H9 (cell line): ENCODE data around the gene CHCHD1. TPM values are rescaled to one million over a fixed set of nuclear protein-coding genes. Genes with fewer than 3 reads are reported as not detected.

ENCODE experiments used
- DNase-seq: peaks from one replicate; pipeline ENCODE4 v3.0.0-alpha.2; 2017
- H2AFZ ChIP-seq: one replicate; pipeline ENCODE4 v1.6.1; 2013; ENCODE audit warnings: mild to moderate bottlenecking, low read length, control low read depth, moderate library complexity
- H2AK5ac ChIP-seq: 2 replicates; pipeline ENCODE4 v1.6.1; 2013; ENCODE audit warnings: low read length, control low read depth, mixed read lengths; ENCODE audit not compliant: insufficient read length
- H2BK120ac ChIP-seq: one replicate; pipeline ENCODE4 v1.6.1; 2013; ENCODE audit warnings: low read depth, mild to moderate bottlenecking, low read length, control low read depth, inconsistent platforms; ENCODE audit not compliant: poor library complexity, severe bottlenecking
- H2BK12ac ChIP-seq: 2 replicates; pipeline ENCODE4 v1.6.1; 2013; ENCODE audit warnings: low read length, control low read depth, mixed read lengths, low read depth; ENCODE audit not compliant: insufficient read length
- H2BK15ac ChIP-seq: 2 replicates; pipeline ENCODE4 v1.6.1; 2013; ENCODE audit warnings: low read depth, low read length, control low read depth
- H2BK20ac ChIP-seq: one replicate; pipeline ENCODE4 v1.6.1; 2013; ENCODE audit warnings: low read depth, mild to moderate bottlenecking, low read length, control low read depth, inconsistent platforms; ENCODE audit not compliant: poor library complexity, severe bottlenecking
- H2BK5ac ChIP-seq: 2 replicates; pipeline ENCODE4 v1.6.1; 2013; ENCODE audit warnings: low read length, control low read depth, mixed read lengths; ENCODE audit not compliant: insufficient read length
- H3K14ac ChIP-seq: 2 replicates; pipeline ENCODE4 v1.6.1; 2013; ENCODE audit warnings: low read length, control low read depth; ENCODE audit not compliant: insufficient read depth
- H3K18ac ChIP-seq: 2 replicates; pipeline ENCODE4 v1.6.1; 2013; ENCODE audit warnings: low read depth, mild to moderate bottlenecking, mixed read lengths, low read length, control low read depth; ENCODE audit not compliant: insufficient read length
- H3K23ac ChIP-seq: 2 replicates; pipeline ENCODE4 v1.6.1; 2013; ENCODE audit warnings: low read length, control low read depth, mixed read lengths, low read depth; ENCODE audit not compliant: insufficient read length
- H3K23me2 ChIP-seq: 2 replicates; pipeline ENCODE4 v1.6.1; 2013; ENCODE audit warnings: low read depth, mild to moderate bottlenecking, mixed read lengths, low read length, control low read depth; ENCODE audit not compliant: insufficient read length, poor library complexity, severe bottlenecking
- H3K27ac ChIP-seq: 2 replicates; pipeline ENCODE4 v1.5.1; 2013; ENCODE audit warnings: low read length, control low read depth, mixed read lengths, low read depth; ENCODE audit not compliant: insufficient read length
- H3K27me3 ChIP-seq: 2 replicates; pipeline ENCODE4 v1.6.1; 2013; ENCODE audit warnings: low read length, control low read depth, inconsistent platforms; ENCODE audit not compliant: insufficient read depth
- H3K4ac ChIP-seq: 2 replicates; pipeline ENCODE4 v1.6.1; 2013; ENCODE audit warnings: low read depth, mild to moderate bottlenecking, control low read depth, inconsistent platforms, low read length, moderate library complexity
- H3K4me1 ChIP-seq: 2 replicates; pipeline ENCODE4 v1.6.1; 2013; ENCODE audit warnings: low read length, control low read depth, inconsistent platforms; ENCODE audit not compliant: insufficient read depth
- H3K4me2 ChIP-seq: 2 replicates; pipeline ENCODE4 v1.6.1; 2013; ENCODE audit warnings: low read length, control low read depth, mixed read lengths; ENCODE audit not compliant: insufficient read length, insufficient read depth
- H3K56ac ChIP-seq: 2 replicates; pipeline ENCODE4 v1.6.1; 2013; ENCODE audit warnings: low read depth, mild to moderate bottlenecking, mixed read lengths, low read length, control low read depth; ENCODE audit not compliant: insufficient read length
- H3K79me1 ChIP-seq: 2 replicates; pipeline ENCODE4 v1.6.1; 2013; ENCODE audit warnings: low read depth, mild to moderate bottlenecking, moderate library complexity, low read length, control low read depth, inconsistent platforms; ENCODE audit not compliant: insufficient read depth, poor library complexity, severe bottlenecking
- H3K79me2 ChIP-seq: 2 replicates; pipeline ENCODE4 v1.6.1; 2013; ENCODE audit warnings: low read length, control low read depth, inconsistent platforms; ENCODE audit not compliant: insufficient read depth
- H3K9ac ChIP-seq: 2 replicates; pipeline ENCODE4 v1.6.1; 2013; ENCODE audit warnings: low read length, control low read depth, mixed read lengths; ENCODE audit not compliant: insufficient read length; ENCODE audit errors: extremely low read depth
- H3K9me3 ChIP-seq: one replicate; pipeline ENCODE4 v1.6.1; 2013; ENCODE audit warnings: low read depth, low read length, inconsistent platforms; ENCODE audit not compliant: control insufficient read depth
- H3T11ph ChIP-seq: one replicate; pipeline ENCODE4 v1.6.1; 2013; ENCODE audit warnings: mild to moderate bottlenecking, low read length, control low read depth, inconsistent platforms
- H4K20me1 ChIP-seq: one replicate; pipeline ENCODE4 v1.6.1; 2013; ENCODE audit not compliant: control insufficient read depth, insufficient read length, insufficient read depth
- H4K5ac ChIP-seq: 2 replicates; pipeline ENCODE4 v1.6.1; 2013; ENCODE audit warnings: low read depth, mild to moderate bottlenecking, mixed read lengths, low read length, control low read depth; ENCODE audit not compliant: insufficient read length
- H4K8ac ChIP-seq: replicated peaks from 2 replicates; pipeline ENCODE4 v1.6.1; 2013; ENCODE audit warnings: low read length, control low read depth, mixed read lengths, low read depth; ENCODE audit not compliant: insufficient read length
- H4K91ac ChIP-seq: 2 replicates; pipeline ENCODE4 v1.6.1; 2013; ENCODE audit warnings: low read depth, mild to moderate bottlenecking, moderate library complexity, mixed read lengths, low read length, control low read depth; ENCODE audit not compliant: insufficient read length
- H3K27ac Mint-ChIP-seq, 3 experiments: 2 replicates in 2 of 3; 3 replicates in 1 of 3; pipeline ENCODE4 v1.8.0; 2020 to 2021; ENCODE audit warnings: mixed read lengths in 3 of 3, mild to moderate bottlenecking in 1 of 3, moderate library complexity in 1 of 3
- H3K27me3 Mint-ChIP-seq: 2 replicates; pipeline ENCODE4 v1.8.0; 2021; ENCODE audit warnings: low read depth, mild to moderate bottlenecking, moderate library complexity, mixed read lengths
- H3K36me3 Mint-ChIP-seq, 3 experiments: 2 replicates in 2 of 3; 3 replicates in 1 of 3; pipeline ENCODE4 v1.8.0; 2020 to 2021; ENCODE audit warnings: low read depth in 3 of 3, mixed read lengths in 3 of 3; ENCODE audit not compliant: insufficient read depth in 1 of 3
- H3K4me1 Mint-ChIP-seq, 2 experiments: 2 replicates each; pipeline ENCODE4 v1.8.0; 2020; ENCODE audit warnings: mixed read lengths in 2 of 2
- H3K4me3 Mint-ChIP-seq, 2 experiments: 2 replicates in 1 of 2; 3 replicates in 1 of 2; pipeline ENCODE4 v1.8.0; 2020 to 2021; ENCODE audit warnings: mild to moderate bottlenecking in 2 of 2, mixed read lengths in 2 of 2, moderate library complexity in 1 of 2
- H3K9me3 Mint-ChIP-seq, 2 experiments: 2 replicates in 1 of 2; 3 replicates in 1 of 2; pipeline ENCODE4 v1.8.0; 2020; ENCODE audit warnings: mild to moderate bottlenecking in 2 of 2, mixed read lengths in 2 of 2, moderate library complexity in 1 of 2
- WGBS: extraction: QIAGEN DNeasy Blood & Tissue Kit; methylation state at CpG from one replicate; pipeline ENCODE4 v1.1.7; 2013; ENCODE audit warnings: missing lambda C conversion rate, low lambda C conversion rate, mixed read lengths; ENCODE audit not compliant: insufficient read length; ENCODE audit errors: extremely low coverage; 5-methylcytosine and 5-hydroxymethylcytosine counted together
- total RNA-seq: library from RNA; stranded (reverse); gene quantifications from 2 replicates; pipeline ENCODE4 v1.2.1, GENCODE V29; 2021
- TF ChIP-seq, protein P1 (sequence below): fragments of 200-600 bp; sonication (generic); conservative IDR thresholded peaks from 3 replicates; pipeline ENCODE4 v1.8.0; 2021; ENCODE audit warnings: antibody characterized with exemption, mild to moderate bottlenecking

Gene CHCHD1
- total RNA-seq, 1 experiment from 2014 or later = 45.9 TPM

DNA sequence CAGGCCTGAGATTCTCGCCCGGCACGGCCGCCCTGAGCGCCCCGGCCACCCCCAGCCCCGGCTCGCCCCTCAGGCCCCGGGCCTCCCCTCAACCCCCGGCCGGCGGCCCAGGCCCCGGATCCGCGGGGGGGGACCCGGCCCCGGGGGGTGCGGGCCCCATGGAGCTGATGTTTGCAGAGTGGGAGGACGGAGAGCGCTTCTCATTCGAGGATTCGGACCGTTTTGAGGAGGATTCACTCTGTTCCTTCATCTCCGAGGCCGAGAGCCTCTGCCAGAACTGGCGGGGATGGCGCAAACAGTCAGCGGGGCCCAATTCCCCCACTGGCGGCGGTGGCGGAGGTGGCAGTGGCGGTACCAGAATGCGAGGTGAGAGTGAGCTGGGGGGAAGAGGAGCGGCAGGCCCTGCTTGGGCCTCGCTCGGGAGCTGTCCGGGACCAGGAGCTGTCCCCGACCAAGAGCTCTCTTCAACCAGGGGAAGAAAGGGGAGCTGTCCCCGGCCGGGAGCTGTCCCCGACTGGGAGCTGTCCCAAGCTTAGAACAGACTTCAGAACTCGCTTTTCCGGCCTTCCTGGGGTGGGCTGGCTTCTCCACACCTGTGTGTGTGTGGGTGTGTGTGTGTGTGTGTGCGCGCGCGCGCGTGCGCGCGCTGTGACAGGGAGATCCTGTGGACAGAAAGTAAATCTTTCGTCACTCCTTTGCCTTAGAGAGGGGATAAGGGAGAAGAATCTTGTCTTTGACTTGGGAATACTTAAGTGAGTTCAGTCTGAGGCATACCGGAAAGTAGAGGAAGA, 4.1 kb downstream of the CHCHD1 start:
- Histone ChIP-seq H4K8ac (no peak overlapping the region), H3K18ac (no peak overlapping the region), H3K27ac (no peak overlapping the region), H2BK5ac (no peak overlapping the region), H2AFZ (no peak overlapping the region), H2BK120ac (no peak overlapping the region), H4K91ac (no peak overlapping the region), H3T11ph (no peak overlapping the region), H4K20me1 (no peaks in the 10 kb centered on the region), H3K4me2 (peak overlapping the region; percentile 82), H3K14ac (no peak overlapping the region; the same call in 1 of the 2 replicates), H3K27me3 (no peaks in the 10 kb centered on the region), H4K5ac (no peak overlapping the region), H3K9me3 (no peaks in the 10 kb centered on the region), H3K23ac (no peak overlapping the region), H3K79me1 (peaks cover 11% of the 10 kb centered on the region), H3K4me1 (peaks cover 2% of the 10 kb centered on the region; the same call in 1 of the 2 replicates), H3K23me2 (peaks cover 11% of the 10 kb centered on the region), H2AK5ac (no peak overlapping the region), H2BK15ac (no peak overlapping the region), H3K4ac (no peak overlapping the region), H3K56ac (no peak overlapping the region), H2BK12ac (no peak overlapping the region), H3K79me2 (peaks cover 12% of the 10 kb centered on the region; the same call in 1 of the 2 replicates), H2BK20ac (no peak overlapping the region), H3K9ac (peak overlapping the region; percentile 52)
- WGBS = no CpG with 5 or more reads among the region's 54 CpGs
- TF ChIP-seq, protein P1, sequence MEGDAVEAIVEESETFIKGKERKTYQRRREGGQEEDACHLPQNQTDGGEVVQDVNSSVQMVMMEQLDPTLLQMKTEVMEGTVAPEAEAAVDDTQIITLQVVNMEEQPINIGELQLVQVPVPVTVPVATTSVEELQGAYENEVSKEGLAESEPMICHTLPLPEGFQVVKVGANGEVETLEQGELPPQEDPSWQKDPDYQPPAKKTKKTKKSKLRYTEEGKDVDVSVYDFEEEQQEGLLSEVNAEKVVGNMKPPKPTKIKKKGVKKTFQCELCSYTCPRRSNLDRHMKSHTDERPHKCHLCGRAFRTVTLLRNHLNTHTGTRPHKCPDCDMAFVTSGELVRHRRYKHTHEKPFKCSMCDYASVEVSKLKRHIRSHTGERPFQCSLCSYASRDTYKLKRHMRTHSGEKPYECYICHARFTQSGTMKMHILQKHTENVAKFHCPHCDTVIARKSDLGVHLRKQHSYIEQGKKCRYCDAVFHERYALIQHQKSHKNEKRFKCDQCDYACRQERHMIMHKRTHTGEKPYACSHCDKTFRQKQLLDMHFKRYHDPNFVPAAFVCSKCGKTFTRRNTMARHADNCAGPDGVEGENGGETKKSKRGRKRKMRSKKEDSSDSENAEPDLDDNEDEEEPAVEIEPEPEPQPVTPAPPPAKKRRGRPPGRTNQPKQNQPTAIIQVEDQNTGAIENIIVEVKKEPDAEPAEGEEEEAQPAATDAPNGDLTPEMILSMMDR = no peak
- Mint-ChIP-seq H3K4me1 (peaks cover 24 to 26% of the 10 kb centered on the region in 2 experiments), H3K4me3 (peak overlapping the region; percentile 99), H3K27me3 (no peaks in the 10 kb centered on the region), H3K27ac (peak overlapping the region in 2 of 3 experiments; percentile 7 to 72; a peak in 4 of 7 replicates), H3K9me3 (no peaks in the 10 kb centered on the region), H3K36me3 (peaks cover 12 to 16% (median 15%) of the 10 kb centered on the region in 3 experiments; a peak in 6 of 7 replicates)
- DNase-seq = peak; percentile 59
